Measurements from ENCODE around the gene FOXE3. TPM values are rescaled to one million over a fixed set of nuclear protein-coding genes. Genes with fewer than 3 reads are reported as not detected.
A peak's percentile ranks its signal among the peaks of the same experiment; 100 is the strongest.

FOXE3 gene
- total and polyA plus RNA-seq, 3 donors from 2014 or later = 0.63 to 1.4 (median 1.2) TPM

GRCh38 chr1:47444297-47444561 is 28.1 kb downstream of the FOXE3 start:
- intact Hi-C loops (cut with DNase I; ENCODE audit: low total_unique reads) = no loop called here
- no peak overlapping the region for H3K27ac ChIP-seq
- peaks cover 3% of the 10 kb centered on the region for H3K27me3 ChIP-seq
- WGBS, 2 donors = 17 to 20% methylated on average over 15 of the region's 15 CpGs
- H3K4me3 ChIP-seq = peak overlapping the region in 1 of 2 donors; percentile 31
- H3K36me3 ChIP-seq (ENCODE audit: low read depth, missing control alignments) = no peaks in the 10 kb centered on the region
- TF ChIP-seq POLR2A (IDR thresholded peaks at IDR 0.05) (no peak), CTCF (IDR thresholded peaks at IDR 0.05) (no peak)
- peaks cover 6% of the 10 kb centered on the region for H3K4me1 ChIP-seq
- DNase-seq = no peak
- H3K9me3 ChIP-seq = no peaks in the 10 kb centered on the region

- DNase-seq = peak; percentile 19
- Histone ChIP-seq H3K27ac (no peak overlapping the region), H3K27me3 (peaks cover 3% of the 10 kb centered on the region), H3K36me3 (ENCODE audit: low read depth, missing control alignments) (no peaks in the 10 kb centered on the region), H3K4me3 (peak overlapping the region in 1 of 2 donors; percentile 31), H3K4me1 (peaks cover 6% of the 10 kb centered on the region), H3K9me3 (no peaks in the 10 kb centered on the region)
- intact Hi-C loops (cut with DNase I; ENCODE audit: low total_unique reads) = no loop called here
- WGBS, 2 donors = 15% methylated on average over 30 to 72 of the region's 73 CpGs
- TF ChIP-seq CTCF (IDR thresholded peaks at IDR 0.05) (no peak), POLR2A (IDR thresholded peaks at IDR 0.05) (no peak)
These were observed 28.7 kb downstream of the FOXE3 start for GRCh38 chr1:47444562-47445465.

- Histone ChIP-seq H3K27ac (no peak overlapping the region), H3K9me3 (no peaks in the 10 kb centered on the region), H3K4me1 (peaks cover 6% of the 10 kb centered on the region), H3K36me3 (ENCODE audit: low read depth, missing control alignments) (no peaks in the 10 kb centered on the region), H3K27me3 (peaks cover 3% of the 10 kb centered on the region), H3K4me3 (no peak overlapping the region)
- no peak for DNase-seq
- TF ChIP-seq POLR2A (IDR thresholded peaks at IDR 0.05) = no peak
- 26 to 30% methylated on average over 9 to 25 of the region's 25 CpGs for WGBS, 2 donors
- intact Hi-C loops (cut with DNase I; ENCODE audit: low total_unique reads) = no loop called here
These were observed 29.9 kb downstream of the FOXE3 start for GRCh38 chr1:47445823-47446550.

- intact Hi-C loops (cut with DNase I; ENCODE audit: low total_unique reads) = no loop called here
- Histone ChIP-seq H3K27ac (no peak overlapping the region), H3K4me1 (peaks cover 6% of the 10 kb centered on the region), H3K4me3 (no peak overlapping the region), H3K9me3 (no peaks in the 10 kb centered on the region), H3K27me3 (peaks cover 3% of the 10 kb centered on the region), H3K36me3 (ENCODE audit: low read depth, missing control alignments) (no peaks in the 10 kb centered on the region)
- DNase-seq = no peak
- TF ChIP-seq POLR2A (IDR thresholded peaks at IDR 0.05) = no peak
- TF ChIP-seq CTCF (IDR thresholded peaks at IDR 0.05) = no peak
- 51 to 68% methylated on average over 4 of the region's 4 CpGs for WGBS, 2 donors
These were observed 32.6 kb downstream of the FOXE3 start for GRCh38 chr1:47448462-47449222.

Measured in testis (tissue), 3 donors.